Fibroblast of skin of left quadriceps (primary cell): ENCODE data around the gene RPLP1.

ENCODE experiments used
- DNase-seq, 2 experiments: peaks; one replicate each; pipeline ENCODE4 v3.0.0-alpha.2; 2013; ENCODE audit warnings: low read depth in 2 of 2

The RPLP1 gene

GRCh38 chr15:69498282-69498681, 45.7 kb downstream of the RPLP1 start:
- no peak for DNase-seq

- DNase-seq = no peak
These were observed 46.4 kb downstream of the RPLP1 start for GRCh38 chr15:69498987-69499386.

GRCh38 chr15:69499521-69500211, 47.0 kb downstream of the RPLP1 start:
- no peak for DNase-seq

- DNase-seq = no peak
These were observed 47.7 kb downstream of the RPLP1 start for GRCh38 chr15:69500339-69500738.

- DNase-seq = no peak
These were observed 48.8 kb downstream of the RPLP1 start for GRCh38 chr15:69501456-69501855.

GRCh38 chr15:69502470-69503045, 49.9 kb downstream of the RPLP1 start:
- no peak for DNase-seq

- DNase-seq = no peak
These were observed 51.9 kb downstream of the RPLP1 start for GRCh38 chr15:69504352-69505040.
